HK-2 (cell line): ENCODE data around the gene ZNF438.
"Not testable (repeated sequence)": the region's sequence is repeated elsewhere in the genome, so short reads cannot be mapped to it uniquely, and the experiment has no call there.

Experiments used
- DNase-seq: peaks from one replicate; pipeline ENCODE4 v3.0.0-alpha.2; 2018; ENCODE audit not compliant: unreplicated experiment

ZNF438 gene

DNA sequence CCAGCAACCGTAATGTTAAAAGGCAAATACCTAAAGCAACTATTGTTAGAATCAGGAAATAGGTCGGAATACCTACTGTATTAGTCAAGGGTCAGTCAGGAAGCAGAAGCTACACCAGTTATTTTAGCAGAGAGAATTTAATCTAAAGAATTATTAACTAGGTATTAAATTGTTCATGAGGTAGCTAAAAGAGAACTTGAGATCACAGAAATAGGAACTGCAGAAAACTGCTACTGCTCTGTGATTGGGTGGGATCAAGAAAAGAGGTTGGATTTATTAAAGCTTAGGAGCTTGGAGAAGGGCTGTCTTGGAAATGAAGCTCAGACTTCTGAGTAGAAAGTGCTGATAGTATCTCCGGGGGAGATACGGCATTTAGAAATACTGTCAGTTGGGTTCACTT is 20.0 kb upstream of the ZNF438 start:
- no peak for DNase-seq

GRCh38 chr10:31042670-31043069 is 11.0 kb upstream of the ZNF438 start:
- no peak for DNase-seq

- DNase-seq = no peak
Measured at GRCh38 chr10:31041011-31041410, 9.3 kb upstream of the ZNF438 start.

DNA sequence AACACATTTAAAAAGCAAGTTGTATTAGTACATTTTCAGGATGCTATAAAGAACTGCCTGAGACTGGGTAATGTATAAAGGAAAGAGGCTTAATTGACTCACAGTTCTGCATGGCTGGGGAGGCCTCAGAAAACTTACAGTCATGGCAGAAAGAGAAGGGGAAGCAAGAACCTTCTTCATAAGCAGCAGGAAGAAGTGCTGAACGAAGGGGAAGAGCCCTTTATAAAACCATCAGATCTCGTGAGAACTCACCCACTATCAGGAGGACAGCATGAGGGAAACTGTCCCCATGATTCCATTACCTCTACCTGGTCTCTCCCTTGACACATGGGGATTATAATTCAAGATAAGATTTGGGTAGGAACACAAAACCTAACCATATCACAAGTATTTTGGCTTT is 7.3 kb upstream of the ZNF438 start:
- not testable (repeated sequence) for DNase-seq

DNA sequence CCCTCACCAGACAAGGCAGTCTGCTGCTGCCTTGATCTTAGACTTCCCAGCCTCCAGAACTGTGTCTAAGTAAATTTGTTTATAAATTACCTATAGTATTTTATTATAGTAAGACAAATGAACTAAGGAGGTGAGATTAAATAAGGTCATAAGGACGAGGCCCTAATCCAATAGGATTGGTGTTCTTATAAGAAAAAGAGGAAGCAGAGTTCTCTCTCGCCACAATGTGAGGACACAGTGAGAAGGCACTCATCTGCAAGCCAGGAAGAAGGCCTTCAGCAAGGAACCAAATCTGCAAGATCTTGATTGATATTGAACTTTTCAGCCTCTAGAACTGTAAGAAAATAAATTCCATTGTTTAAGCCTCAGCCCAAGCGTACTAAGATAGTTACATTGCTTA is 6.1 kb upstream of the ZNF438 start:
- no peak for DNase-seq

DNA sequence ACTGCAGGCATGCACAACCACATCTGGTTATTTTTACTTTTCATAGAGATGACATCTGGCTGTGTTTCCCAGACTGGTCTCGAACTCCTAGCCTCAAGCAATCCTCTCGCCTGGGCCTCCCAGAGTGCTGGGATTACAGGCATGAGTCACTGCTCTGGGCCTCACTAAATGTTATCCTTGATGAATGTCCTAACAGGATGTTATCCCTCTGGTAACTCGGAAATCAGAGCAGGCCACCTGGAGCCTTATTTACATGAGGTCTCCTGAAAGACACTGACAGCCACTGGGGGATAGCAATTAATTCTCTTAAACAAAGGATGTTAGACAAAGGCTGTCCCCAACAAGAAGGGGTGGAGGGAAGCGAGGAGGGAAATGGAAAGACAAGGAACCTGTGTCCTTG is 4.5 kb upstream of the ZNF438 start:
- DNase-seq = no peak

DNA sequence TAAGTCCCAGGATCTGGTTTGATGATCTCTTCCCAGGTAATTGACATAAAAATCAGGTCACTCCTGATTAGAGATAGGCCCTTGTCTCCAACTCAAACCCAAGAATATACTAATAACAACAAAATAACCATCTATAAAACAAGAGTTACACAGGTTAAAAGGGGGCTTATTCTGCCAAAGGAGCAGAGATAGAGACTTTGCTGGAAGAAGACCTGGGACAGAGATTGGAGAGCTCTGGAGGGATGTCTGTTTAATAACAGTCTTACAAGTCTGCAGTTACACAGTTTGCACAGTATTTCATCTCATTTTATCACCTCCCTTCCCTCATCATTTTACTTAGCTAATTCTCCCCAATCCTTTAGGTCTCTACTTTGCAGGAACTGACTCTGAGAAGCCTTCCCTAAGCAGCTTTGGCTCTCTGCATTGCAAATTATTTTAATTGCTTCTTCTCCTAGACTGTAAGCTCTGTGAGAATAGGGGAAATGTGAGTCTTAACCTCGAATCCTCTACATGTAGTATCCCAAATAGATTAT is 3.7 kb upstream of the ZNF438 start:
- DNase-seq = no peak

GRCh38 chr10:31034098-31034909 is 2.6 kb upstream of the ZNF438 start:
- no peak for DNase-seq

DNA sequence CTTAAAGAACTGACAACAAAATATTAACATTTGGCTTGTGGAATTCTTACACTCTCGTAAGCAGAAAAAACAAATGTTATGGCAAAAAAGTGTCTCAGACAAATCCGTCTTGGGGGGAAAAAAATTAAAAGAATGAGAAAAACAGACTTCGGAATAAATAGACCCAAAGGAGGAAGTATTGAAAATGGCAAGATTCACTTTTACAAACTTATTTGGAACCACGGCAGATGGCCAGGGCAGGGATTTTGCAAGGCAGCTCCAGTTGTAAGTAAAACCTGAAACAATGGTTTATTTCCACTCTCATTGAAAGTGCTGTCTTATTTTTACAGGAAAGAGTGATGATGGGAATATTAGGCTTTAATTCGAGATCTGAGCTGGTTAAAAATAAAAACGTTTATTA is 1.5 kb upstream of the ZNF438 start:
- DNase-seq = no peak

- peak; percentile 91 for DNase-seq
Measured at GRCh38 chr10:31032258-31033132, 830 bp upstream of the ZNF438 start.

- no peak for DNase-seq
Measured at GRCh38 chr10:31031205-31031557, 484 bp downstream of the ZNF438 start.

- DNase-seq = no peak
Measured at GRCh38 chr10:31030800-31031199, 865 bp downstream of the ZNF438 start.

- DNase-seq = no peak
Measured at GRCh38 chr10:31030260-31030659, 1.4 kb downstream of the ZNF438 start.

GRCh38 chr10:31028081-31028480 is 3.6 kb downstream of the ZNF438 start:
- DNase-seq = no peak

- DNase-seq = not testable (repeated sequence)
Measured at GRCh38 chr10:31026279-31026678, 5.4 kb downstream of the ZNF438 start.

- no peak for DNase-seq
Measured at GRCh38 chr10:31025142-31025541, 6.5 kb downstream of the ZNF438 start.

GRCh38 chr10:31023558-31023957 is 8.1 kb downstream of the ZNF438 start:
- no peak for DNase-seq

DNA sequence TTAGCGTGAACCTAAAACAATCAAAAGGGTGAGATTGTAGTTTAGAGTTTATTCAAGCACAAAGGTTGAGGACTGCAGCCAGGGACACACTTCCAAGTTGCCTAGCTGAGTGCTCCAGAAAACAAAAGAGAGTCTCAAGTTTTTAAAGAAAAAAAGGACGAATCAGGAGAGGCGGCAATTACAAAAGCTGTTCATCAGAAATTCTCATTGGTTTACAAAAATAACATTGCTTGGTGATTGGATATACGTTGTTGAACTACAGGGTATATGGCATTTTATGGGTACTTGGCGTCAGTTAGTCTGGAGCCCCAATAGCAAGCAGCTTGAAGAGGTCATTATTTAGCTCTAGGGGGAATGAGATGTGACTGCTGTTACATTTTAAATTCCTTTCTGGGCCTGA is 11.5 kb downstream of the ZNF438 start:
- no peak for DNase-seq

- DNase-seq = no peak
Measured at GRCh38 chr10:31018962-31019361, 12.7 kb downstream of the ZNF438 start.

DNA sequence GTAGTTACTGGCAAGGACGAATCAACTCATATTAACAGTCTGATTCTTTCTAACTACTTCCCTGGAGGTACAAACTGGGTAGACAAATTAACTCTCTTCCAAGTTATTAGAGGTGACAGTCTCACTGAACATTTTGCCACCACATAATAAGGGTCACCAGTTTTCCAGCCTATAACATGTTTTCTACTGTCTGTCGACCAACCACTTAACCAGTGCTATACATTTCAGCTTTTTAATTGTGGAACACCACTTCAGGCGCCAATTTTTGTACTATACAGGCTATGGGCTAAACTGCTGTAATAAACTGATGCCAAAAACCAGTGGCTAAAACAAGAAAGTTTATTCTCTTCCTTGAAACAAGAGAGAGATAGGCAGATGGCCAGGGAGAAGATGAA is 13.3 kb downstream of the ZNF438 start:
- DNase-seq = no peak

GRCh38 chr10:31017534-31018355 is 13.9 kb downstream of the ZNF438 start:
- DNase-seq = no peak
